ENCODE data around the gene CPE. TPM values are rescaled to one million over a fixed set of nuclear protein-coding genes. Genes with fewer than 3 reads are reported as not detected.

Gene CPE
- total and polyA plus RNA-seq, 10 of the 15 experiments (the other 5 are each of a cell fraction or from before 2014, with no cell fraction given) = 0.05 to 0.14 TPM; not detected in 8

DNA sequence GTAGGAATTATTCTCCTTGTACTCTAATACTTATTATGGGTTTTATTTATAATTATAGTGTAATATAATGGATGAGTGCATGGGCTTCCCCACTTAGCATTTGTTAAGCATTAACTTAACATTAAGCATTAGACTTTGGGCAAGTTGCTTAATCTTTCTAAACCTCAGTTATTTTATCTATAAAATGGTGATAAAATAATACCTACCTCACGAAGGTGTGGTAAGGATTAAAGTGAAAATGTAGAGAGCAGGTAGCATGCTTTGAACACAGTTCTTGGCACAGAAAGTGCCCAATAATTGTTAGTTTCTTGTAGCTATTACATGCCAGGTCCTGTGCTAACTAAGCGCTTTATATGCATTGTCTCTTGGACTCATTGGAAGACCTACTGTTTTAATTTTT is 48.7 kb upstream of the CPE start:
- DNase-seq (ENCODE audit: low read depth, low spot score) (no peak), ATAC-seq (no peak), FAIRE-seq (no peak)
- ChIA-PET POLR2A (interaction anchor here (0.7 to 3.7 kb wide), 6 partner anchors 12 to 1362 kb away, joined by 3 to 24 read pairs (median 6); partner anchors contain the start of gene TRIM61), SMC1A (ENCODE audit: uncharacterized antibody, unreplicated experiment) (interaction anchor here (0.6 to 5.3 kb wide), 11 partner anchors 10 to 390 kb away, joined by 3 to 33 read pairs (median 3); partner anchors contain the start of gene TMEM192), CTCF (interaction anchor here (0.9 to 1.6 kb wide), 3 partner anchors 12 to 199 kb away, joined by 3 to 8 read pairs (median 3); no protein-coding TSS in a partner anchor), RAD21 (ENCODE audit: unreplicated experiment) (interaction anchor here (1.1 to 1.4 kb wide), 2 partner anchors 120 to 199 kb away, joined by 3 to 8 read pairs; no protein-coding TSS in a partner anchor)
- Histone ChIP-seq H3K27me3 (replicated peaks in 1 of 2; ENCODE audit: control insufficient read depth in 2 of 2, insufficient read depth in 2 of 2, low read length in 1 of 2) (no peaks in the 10 kb centered on the region), H3K36me3 (ENCODE audit: control insufficient read depth in 2 of 2, insufficient read depth in 2 of 2, low read length in 1 of 2) (peaks cover 0 to 9% of the 10 kb centered on the region in 2 experiments; a peak in 2 of 4 replicates), H3K4me2 (ENCODE audit: control insufficient read depth, insufficient read depth) (peak overlapping the region; percentile 88), H3K4me1 (ENCODE audit: control insufficient read depth, insufficient read depth, low read length) (peaks cover 4% of the 10 kb centered on the region), H3K9ac (ENCODE audit: control insufficient read depth, insufficient read depth, low read length) (no peak overlapping the region), H3K79me2 (ENCODE audit: control insufficient read depth, insufficient read depth, low read length) (peaks cover 77% of the 10 kb centered on the region), H3K4me3 (peak overlapping the region; percentile 60), H4K20me1 (ENCODE audit: control insufficient read depth, insufficient read depth) (no peaks in the 10 kb centered on the region), H3K27ac (ENCODE audit: control insufficient read depth, insufficient read depth) (no peak overlapping the region; the same call in 1 of the 2 replicates), H2AFZ (ENCODE audit: control insufficient read depth, low read depth, low read length) (no peak overlapping the region), H3K9me3 (replicated peaks; ENCODE audit: control insufficient read depth, insufficient read depth, low read length) (peaks cover 2% of the 10 kb centered on the region; the same call in 1 of the 3 replicates)
- in situ Hi-C loops (cut with MboI) = no loop called here
- 92% methylated on average over 2 of the region's 2 CpGs for WGBS (ENCODE audit: insufficient coverage, insufficient replicate concordance, low lambda C conversion rate, missing lambda C conversion rate)
- intact Hi-C loops (cut with micrococcal nuclease; ENCODE audit: unreplicated experiment) = no loop called here
- TSS peak; percentile 3 for BruUV-seq (replicated peaks)
- TF ChIP-seq, protein P1, sequence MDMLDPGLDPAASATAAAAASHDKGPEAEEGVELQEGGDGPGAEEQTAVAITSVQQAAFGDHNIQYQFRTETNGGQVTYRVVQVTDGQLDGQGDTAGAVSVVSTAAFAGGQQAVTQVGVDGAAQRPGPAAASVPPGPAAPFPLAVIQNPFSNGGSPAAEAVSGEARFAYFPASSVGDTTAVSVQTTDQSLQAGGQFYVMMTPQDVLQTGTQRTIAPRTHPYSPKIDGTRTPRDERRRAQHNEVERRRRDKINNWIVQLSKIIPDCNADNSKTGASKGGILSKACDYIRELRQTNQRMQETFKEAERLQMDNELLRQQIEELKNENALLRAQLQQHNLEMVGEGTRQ (IDR thresholded peaks at IDR 0.05; ENCODE audit: borderline replicate concordance, low read depth, low read length) = no peak
- TF ChIP-seq, protein P2, sequence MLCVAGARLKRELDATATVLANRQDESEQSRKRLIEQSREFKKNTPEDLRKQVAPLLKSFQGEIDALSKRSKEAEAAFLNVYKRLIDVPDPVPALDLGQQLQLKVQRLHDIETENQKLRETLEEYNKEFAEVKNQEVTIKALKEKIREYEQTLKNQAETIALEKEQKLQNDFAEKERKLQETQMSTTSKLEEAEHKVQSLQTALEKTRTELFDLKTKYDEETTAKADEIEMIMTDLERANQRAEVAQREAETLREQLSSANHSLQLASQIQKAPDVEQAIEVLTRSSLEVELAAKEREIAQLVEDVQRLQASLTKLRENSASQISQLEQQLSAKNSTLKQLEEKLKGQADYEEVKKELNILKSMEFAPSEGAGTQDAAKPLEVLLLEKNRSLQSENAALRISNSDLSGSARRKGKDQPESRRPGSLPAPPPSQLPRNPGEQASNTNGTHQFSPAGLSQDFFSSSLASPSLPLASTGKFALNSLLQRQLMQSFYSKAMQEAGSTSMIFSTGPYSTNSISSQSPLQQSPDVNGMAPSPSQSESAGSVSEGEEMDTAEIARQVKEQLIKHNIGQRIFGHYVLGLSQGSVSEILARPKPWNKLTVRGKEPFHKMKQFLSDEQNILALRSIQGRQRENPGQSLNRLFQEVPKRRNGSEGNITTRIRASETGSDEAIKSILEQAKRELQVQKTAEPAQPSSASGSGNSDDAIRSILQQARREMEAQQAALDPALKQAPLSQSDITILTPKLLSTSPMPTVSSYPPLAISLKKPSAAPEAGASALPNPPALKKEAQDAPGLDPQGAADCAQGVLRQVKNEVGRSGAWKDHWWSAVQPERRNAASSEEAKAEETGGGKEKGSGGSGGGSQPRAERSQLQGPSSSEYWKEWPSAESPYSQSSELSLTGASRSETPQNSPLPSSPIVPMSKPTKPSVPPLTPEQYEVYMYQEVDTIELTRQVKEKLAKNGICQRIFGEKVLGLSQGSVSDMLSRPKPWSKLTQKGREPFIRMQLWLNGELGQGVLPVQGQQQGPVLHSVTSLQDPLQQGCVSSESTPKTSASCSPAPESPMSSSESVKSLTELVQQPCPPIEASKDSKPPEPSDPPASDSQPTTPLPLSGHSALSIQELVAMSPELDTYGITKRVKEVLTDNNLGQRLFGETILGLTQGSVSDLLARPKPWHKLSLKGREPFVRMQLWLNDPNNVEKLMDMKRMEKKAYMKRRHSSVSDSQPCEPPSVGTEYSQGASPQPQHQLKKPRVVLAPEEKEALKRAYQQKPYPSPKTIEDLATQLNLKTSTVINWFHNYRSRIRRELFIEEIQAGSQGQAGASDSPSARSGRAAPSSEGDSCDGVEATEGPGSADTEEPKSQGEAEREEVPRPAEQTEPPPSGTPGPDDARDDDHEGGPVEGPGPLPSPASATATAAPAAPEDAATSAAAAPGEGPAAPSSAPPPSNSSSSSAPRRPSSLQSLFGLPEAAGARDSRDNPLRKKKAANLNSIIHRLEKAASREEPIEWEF (IDR thresholded peaks at IDR 0.05; ENCODE audit: insufficient replicate concordance, low read depth, low read length) = no peak
- TF ChIP-seq, protein P3, sequence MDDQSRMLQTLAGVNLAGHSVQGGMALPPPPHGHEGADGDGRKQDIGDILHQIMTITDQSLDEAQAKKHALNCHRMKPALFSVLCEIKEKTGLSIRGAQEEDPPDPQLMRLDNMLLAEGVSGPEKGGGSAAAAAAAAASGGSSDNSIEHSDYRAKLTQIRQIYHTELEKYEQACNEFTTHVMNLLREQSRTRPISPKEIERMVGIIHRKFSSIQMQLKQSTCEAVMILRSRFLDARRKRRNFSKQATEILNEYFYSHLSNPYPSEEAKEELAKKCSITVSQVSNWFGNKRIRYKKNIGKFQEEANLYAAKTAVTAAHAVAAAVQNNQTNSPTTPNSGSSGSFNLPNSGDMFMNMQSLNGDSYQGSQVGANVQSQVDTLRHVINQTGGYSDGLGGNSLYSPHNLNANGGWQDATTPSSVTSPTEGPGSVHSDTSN (IDR thresholded peaks at IDR 0.05; ENCODE audit: insufficient replicate concordance, low read depth, low read length) = no peak
- TF ChIP-seq RBBP5 (conservative IDR thresholded peaks at IDR 0.05) (no peak), TAF1 (IDR thresholded peaks at IDR 0.05; ENCODE audit: borderline replicate concordance, low read depth, low read length) (no peak), TCF3 (IDR thresholded peaks at IDR 0.05; ENCODE audit: borderline replicate concordance, insufficient read depth, low read depth, low read length) (no peak), SREBF2 (IDR thresholded peaks at IDR 0.05; ENCODE audit: low read length) (no peak), MEF2A (IDR thresholded peaks at IDR 0.05; ENCODE audit: insufficient read depth, low read depth, low read length) (no peak), CREM (IDR thresholded peaks at IDR 0.05; ENCODE audit: low read depth) (no peak), DPF2 (IDR thresholded peaks at IDR 0.05) (no peak)
- TF ChIP-seq, protein P4, sequence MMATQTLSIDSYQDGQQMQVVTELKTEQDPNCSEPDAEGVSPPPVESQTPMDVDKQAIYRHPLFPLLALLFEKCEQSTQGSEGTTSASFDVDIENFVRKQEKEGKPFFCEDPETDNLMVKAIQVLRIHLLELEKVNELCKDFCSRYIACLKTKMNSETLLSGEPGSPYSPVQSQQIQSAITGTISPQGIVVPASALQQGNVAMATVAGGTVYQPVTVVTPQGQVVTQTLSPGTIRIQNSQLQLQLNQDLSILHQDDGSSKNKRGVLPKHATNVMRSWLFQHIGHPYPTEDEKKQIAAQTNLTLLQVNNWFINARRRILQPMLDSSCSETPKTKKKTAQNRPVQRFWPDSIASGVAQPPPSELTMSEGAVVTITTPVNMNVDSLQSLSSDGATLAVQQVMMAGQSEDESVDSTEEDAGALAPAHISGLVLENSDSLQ (IDR thresholded peaks at IDR 0.05) = no peak

All from GM12878 (cell line).